Neural progenitor cell (in vitro differentiated cells): ENCODE measurements around the gene DIAPH3.

Experiments
- EZH2 ChIP-seq: fragments of 200-600 bp; sonication (generic); IDR thresholded peaks from 2 replicates; pipeline ENCODE4 v1.6.1; 2017; ENCODE audit warnings: antibody characterized with exemption, mild to moderate bottlenecking, moderate library complexity
- EZH2phosphoT487 ChIP-seq: fragments of 200-600 bp; sonication (generic); IDR thresholded peaks from 2 replicates; pipeline ENCODE4 v1.6.1; 2017; ENCODE audit warnings: antibody characterized with exemption
- TF ChIP-seq, protein P1 (sequence below): fragments of 200-600 bp; sonication (generic); IDR thresholded peaks from 2 replicates; pipeline ENCODE4 v1.5.1; 2017; ENCODE audit warnings: antibody characterized with exemption, mild to moderate bottlenecking

- TF ChIP-seq, protein P1, sequence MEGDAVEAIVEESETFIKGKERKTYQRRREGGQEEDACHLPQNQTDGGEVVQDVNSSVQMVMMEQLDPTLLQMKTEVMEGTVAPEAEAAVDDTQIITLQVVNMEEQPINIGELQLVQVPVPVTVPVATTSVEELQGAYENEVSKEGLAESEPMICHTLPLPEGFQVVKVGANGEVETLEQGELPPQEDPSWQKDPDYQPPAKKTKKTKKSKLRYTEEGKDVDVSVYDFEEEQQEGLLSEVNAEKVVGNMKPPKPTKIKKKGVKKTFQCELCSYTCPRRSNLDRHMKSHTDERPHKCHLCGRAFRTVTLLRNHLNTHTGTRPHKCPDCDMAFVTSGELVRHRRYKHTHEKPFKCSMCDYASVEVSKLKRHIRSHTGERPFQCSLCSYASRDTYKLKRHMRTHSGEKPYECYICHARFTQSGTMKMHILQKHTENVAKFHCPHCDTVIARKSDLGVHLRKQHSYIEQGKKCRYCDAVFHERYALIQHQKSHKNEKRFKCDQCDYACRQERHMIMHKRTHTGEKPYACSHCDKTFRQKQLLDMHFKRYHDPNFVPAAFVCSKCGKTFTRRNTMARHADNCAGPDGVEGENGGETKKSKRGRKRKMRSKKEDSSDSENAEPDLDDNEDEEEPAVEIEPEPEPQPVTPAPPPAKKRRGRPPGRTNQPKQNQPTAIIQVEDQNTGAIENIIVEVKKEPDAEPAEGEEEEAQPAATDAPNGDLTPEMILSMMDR, result no peak
- no peak for TF ChIP-seq EZH2
- no peak for TF ChIP-seq EZH2phosphoT487
Observed at GRCh38 chr13:59702269-59702668, 461.5 kb downstream of the DIAPH3 start.
